Glomerular visceral epithelial cell (primary cell): ENCODE data around the gene WWC2.
"Not testable (repeated sequence)": the region's sequence is repeated elsewhere in the genome, so short reads cannot be mapped to it uniquely, and the experiment has no call there.

Experiments used
- DNase-seq: peaks from one replicate; pipeline ENCODE4 v3.0.0-alpha.2; 2016; ENCODE audit errors: extremely low spot score

Gene WWC2

DNA sequence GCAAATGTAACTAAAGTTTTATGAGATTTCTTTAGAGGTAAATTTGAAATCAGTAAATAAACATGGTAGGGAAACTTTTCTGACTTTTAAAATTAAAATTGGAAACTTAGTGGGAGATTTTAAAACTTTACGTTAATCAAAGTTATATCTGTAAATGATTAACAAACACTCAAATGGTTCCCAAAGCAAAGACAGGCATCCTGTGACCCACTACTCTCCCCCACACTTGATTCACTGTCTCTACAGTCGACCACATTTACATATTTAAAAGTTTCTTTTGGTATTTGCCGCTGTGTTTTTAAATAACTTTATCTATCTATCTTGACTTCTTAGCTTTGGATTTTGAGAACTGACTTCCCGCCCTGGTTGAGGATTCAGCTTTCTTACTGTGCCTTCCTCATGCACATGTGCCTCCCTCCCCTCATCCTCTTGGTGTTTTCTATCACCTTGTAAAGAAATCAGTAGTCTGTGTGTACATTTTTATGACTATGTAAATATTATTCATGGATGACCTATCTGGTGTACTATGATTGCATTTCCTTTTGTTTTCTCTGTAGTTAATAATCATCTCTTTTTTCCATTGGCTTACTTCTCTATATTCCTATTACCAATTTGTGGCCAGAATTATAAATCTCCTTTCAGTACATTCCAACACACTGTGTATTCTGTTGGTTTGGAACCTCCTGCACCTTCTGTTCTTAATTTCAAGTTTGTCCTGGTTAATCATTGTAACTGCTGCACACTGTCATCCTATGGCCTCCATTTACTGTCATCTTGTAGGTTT lies 72.6 kb downstream of the WWC2 start:
- peak; percentile 48 for DNase-seq

- DNase-seq, result no peak
These were observed 73.8 kb downstream of the WWC2 start for GRCh38 chr4:183172881-183173280.

DNA sequence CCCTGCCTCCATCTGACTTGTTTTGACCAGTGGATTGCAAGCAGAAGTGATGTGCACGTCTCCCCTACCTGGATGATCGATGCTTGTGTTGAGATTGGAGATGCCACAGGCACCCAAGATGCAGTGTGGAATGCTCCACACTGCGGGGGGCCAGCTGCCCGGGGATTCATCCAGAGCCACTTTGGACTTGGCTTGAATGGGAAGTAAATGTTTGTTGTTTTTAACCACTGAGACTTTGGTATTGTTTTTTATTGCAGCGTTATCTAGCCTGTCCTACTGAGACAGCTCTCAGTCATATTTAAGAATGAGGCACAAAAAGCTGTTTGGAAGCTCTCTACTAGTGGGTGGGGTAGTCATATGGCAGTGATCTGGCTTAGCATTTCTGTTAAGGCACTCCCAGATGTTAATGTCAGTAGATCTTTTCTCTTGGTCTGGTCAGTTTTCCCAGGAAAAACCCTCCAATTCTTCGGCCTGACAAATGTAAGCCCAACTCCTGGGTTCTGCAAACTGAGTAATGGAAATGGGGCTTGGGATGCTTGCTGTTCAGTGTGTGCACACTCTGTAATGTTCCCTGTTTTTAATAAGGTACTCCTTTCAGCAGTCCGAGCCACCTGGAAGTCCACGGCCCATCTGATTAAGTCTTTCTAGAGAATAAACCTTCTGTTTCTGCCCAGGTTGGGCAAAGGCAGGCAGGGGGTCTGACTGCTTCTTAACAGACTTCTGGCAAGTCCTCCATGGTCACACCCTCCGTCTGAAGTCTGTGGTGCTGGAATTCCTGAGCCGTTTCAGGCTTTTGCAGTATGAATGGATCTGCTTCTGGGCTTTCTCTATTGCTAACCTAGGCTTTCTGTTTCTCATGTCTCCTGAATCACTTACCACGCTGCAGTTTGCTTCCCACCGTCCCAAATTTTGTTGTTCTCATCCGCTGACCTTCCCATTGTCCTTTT lies 74.8 kb downstream of the WWC2 start:
- peak; percentile 49 for DNase-seq

DNA sequence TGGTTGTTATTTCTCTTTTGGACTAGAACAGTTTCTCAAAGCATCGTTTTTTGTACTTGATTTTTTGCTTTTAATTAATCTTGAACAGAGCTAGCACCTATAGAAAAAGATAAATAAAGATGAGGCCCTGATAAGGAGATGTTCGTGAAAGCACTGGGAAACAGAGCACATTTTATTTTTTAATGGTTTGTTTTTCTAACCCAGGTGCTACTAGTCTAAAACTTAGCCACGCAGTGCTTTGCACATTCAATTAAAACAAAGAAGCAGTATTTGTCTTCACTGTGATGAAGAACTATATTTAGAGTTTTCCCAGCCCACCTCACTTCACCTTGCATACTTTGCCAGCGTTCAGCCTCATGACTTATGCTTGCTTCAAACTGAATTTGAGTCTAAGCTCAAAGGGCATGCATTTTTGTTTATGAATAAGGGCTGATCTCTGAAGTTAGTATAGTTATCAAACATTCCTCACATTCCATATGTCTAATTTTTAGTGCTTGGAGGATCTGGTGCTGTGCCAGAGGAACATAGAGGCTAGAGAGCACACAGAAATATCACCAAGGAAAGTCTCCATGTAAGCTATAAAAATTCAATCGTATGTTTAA lies 76.7 kb downstream of the WWC2 start:
- DNase-seq, result peak; percentile 43

- DNase-seq, result no peak
These were observed 77.9 kb downstream of the WWC2 start for GRCh38 chr4:183177001-183177400.

GRCh38 chr4:183178201-183178600 lies 79.1 kb downstream of the WWC2 start:
- no peak for DNase-seq

DNA sequence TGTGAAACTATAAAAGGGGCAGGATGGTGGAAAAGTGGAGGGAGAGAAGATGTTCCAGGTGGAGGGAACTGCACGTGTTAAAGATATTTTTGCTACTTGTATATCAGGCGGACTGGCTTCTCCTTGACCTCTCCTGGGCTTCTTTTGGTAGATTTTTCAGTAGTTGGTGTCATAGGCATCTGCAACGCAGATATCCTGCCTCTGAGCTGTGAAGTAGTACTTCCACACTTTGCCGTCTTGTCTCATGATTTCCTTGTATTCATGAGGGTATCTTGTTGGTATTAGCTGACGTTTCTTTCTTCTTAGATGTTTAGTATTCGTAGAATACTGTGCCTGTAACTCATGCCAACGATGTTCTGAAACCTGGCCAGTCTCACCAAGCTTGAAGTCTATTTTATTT lies 81.0 kb downstream of the WWC2 start:
- DNase-seq, result no peak

DNA sequence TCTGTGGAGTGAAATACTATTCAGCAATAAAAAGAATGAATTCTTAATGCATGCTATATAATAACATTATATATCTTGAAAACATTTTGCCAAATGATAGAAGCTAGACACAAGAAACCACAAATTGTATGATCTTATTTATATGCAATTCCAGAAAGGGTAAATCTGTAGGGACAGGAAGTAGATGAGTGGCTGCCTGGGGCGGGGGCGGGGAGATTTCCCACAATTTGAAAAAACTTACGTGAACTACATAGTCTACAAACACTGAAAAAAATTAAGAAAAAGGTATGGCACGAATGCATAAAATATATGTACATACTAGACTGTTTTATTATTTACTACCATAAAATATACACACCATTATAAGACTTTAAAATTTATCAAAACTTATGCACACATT lies 81.6 kb downstream of the WWC2 start:
- DNase-seq, result no peak

DNA sequence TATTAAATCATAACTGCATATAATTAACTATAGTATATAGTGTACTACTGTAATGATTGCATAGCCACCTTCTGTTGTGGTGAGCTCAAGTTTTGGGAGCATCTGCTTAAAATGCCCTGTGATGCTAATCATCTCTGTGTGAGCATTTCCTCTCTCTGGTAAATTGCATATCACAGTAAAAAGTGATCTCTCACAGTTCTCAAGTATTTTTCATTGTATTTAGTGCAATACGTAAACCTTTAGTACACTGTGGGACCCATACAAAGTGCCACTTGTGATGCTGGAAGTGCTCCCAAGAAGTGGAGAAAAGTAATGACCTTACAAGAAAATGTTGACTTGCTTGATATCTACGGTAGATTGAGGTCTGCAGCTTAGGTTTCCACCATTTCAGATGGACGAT lies 82.0 kb downstream of the WWC2 start:
- no peak for DNase-seq

DNA sequence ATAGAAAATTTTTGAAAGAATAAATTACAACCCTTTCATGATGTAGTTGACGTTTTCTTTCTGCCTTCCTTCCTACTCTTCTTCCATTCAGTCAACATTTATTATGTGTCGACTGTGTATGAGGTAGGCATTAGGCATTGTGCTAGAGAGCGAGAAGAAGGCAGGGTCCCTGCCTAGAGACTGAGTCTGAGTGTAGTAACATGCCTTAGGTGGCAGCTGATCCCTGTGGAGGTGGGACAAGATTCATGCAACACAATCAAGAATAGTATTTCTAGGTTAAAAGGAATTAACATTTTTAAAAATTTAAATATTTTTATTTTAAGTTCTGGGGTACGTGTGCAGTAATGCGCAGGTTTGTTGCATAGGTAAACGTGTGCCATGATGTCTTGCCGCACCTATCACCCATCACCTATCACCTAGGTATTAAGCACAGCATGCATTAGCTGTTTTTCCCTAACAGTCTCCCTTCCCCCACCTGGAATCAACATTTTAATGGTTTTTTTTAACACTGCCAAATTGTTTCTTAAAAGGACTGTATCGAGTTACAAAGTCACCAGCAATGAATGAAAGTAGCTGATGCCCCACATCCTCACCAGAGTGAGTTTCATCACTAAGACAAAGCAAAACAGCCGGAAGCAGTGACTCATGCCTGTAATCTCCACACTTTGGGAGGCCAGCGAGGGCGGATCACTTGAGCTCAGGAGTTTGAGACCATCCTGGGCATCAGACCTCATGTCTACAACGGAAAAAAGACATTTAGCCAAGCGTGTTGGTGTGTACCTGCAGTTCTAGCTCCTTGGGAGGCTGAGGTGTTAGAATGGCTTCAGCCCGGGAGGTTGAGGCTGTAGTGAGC lies 84.0 kb downstream of the WWC2 start:
- peak; percentile 86 for DNase-seq

GRCh38 chr4:183183906-183184535 lies 85.0 kb downstream of the WWC2 start:
- DNase-seq, result no peak

GRCh38 chr4:183185018-183185417 lies 86.0 kb downstream of the WWC2 start:
- no peak for DNase-seq

- DNase-seq, result no peak
These were observed 86.5 kb downstream of the WWC2 start for GRCh38 chr4:183185559-183185958.

GRCh38 chr4:183186813-183187212 lies 87.8 kb downstream of the WWC2 start:
- DNase-seq, result peak; percentile 5

GRCh38 chr4:183190900-183191527 lies 92.0 kb downstream of the WWC2 start:
- no peak for DNase-seq

- no peak for DNase-seq
These were observed 92.6 kb downstream of the WWC2 start for GRCh38 chr4:183191630-183192029.

GRCh38 chr4:183192571-183192970 lies 93.5 kb downstream of the WWC2 start:
- DNase-seq, result no peak

DNA sequence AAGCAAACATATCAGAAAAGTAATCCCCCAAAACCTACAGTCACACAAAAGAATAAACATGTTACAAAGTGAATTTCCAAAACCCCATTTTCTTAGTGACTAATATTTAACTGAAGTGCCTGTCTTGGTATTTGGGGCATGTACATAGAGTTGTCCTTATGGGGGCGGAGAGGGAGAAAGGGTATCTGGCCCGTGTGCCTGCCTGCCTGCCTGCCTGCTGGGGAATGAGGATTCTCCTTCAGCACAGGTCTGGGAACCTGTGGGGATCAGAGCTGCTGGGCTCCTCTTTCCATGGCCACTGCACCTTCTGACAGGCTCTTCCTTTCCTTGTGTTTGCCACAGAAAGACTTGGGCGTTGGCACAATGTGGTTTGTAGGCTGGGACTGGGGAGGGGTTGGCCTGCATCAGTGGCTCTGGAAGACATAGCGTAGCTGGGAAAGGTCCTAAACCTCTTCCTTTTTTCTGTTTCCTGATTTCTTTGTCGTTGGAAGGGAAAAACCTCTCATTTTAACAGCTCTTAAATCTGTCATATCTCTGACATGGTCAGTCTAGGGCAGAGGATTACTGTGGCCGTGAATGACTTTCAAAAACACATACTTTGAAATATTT lies 94.8 kb downstream of the WWC2 start:
- DNase-seq, result not testable (repeated sequence)

DNA sequence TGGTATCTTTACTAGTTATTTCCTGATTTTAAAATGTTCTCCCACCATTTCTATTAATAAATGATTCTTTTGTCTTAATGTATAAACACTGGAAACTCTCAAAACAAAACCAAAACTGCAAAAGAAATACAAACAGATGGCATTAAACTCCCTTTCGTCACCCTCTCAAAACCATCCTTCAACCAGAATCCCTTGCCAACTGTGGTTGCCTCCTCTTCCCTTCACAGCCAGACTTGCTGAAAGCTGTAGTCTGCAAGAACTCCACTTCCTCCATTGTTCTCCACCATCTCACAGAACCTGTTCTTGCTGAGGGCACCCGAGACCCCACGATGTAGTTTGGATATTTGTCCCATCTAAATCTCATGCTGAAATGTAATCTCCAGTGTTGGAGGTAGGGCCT lies 96.5 kb downstream of the WWC2 start:
- DNase-seq, result no peak

DNA sequence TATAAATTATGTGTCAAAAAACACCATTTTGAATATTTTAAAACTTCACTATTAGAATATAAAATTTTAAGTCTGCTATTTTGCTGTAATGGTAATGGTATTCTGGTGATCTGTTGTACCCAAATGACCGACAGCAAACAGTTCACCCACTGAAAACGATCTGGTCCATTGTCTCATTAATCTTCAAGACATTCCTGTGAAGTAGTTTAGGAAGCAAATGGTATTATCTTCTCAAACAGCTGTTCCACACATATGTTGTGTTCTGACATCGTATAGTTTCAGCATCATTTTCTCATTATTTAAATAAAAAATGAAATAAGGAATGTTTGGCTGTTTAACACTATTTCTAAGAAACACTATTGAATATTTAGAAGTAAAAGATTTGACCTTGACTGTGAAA lies 98.1 kb downstream of the WWC2 start:
- DNase-seq, result no peak
